NCI-H345 treated with DMSO at 0.1 percent for 48 hours (cell line): Measurements from ENCODE around the gene LCN15.
"Not testable (repeated sequence)": the region's sequence is repeated elsewhere in the genome, so short reads cannot be mapped to it uniquely, and the experiment has no call there.

Experiments
- DNase-seq: peaks from one replicate; lab custom pipeline; 2025; ENCODE audit not compliant: unreplicated experiment; lab: John Stamatoyannopoulos, UW

LCN15 gene

GRCh38 chr9:136794281-136794999 is 30.1 kb upstream of the LCN15 start:
- DNase-seq, result no peak

GRCh38 chr9:136793086-136793946 is 29.0 kb upstream of the LCN15 start:
- DNase-seq, result no peak

- no peak for DNase-seq
These were observed 28.2 kb upstream of the LCN15 start for GRCh38 chr9:136792321-136793085.

GRCh38 chr9:136791516-136792276 is 27.4 kb upstream of the LCN15 start:
- DNase-seq, result peak; percentile 40

- peak; percentile 97 for DNase-seq
These were observed 26.6 kb upstream of the LCN15 start, which contains the start of gene TMEM141 for GRCh38 chr9:136790640-136791515. Gene TMEM141 (plus strand): TSS chr9:136791344. CDS start chr9:136791371, 27 bp downstream.

GRCh38 chr9:136789523-136789937 is 25.2 kb upstream of the LCN15 start:
- DNase-seq, result no peak

GRCh38 chr9:136788644-136789522 is 24.6 kb upstream of the LCN15 start:
- DNase-seq, result not testable (repeated sequence)

GRCh38 chr9:136787690-136788400 is 23.5 kb upstream of the LCN15 start:
- peak; percentile 66 for DNase-seq

- not testable (repeated sequence) for DNase-seq
These were observed 22.7 kb upstream of the LCN15 start for GRCh38 chr9:136786983-136787382.

- no peak for DNase-seq
These were observed 22.1 kb upstream of the LCN15 start for GRCh38 chr9:136786451-136786850.

- DNase-seq, result not testable (repeated sequence)
These were observed 21.4 kb upstream of the LCN15 start for GRCh38 chr9:136785565-136786355.

GRCh38 chr9:136784997-136785361 is 20.7 kb upstream of the LCN15 start:
- no peak for DNase-seq

GRCh38 chr9:136784249-136784996 is 20.1 kb upstream of the LCN15 start:
- DNase-seq, result no peak

GRCh38 chr9:136782452-136782851 is 18.1 kb upstream of the LCN15 start:
- no peak for DNase-seq

GRCh38 chr9:136779808-136780207 is 15.5 kb upstream of the LCN15 start:
- no peak for DNase-seq

GRCh38 chr9:136777359-136777758 is 13.0 kb upstream of the LCN15 start:
- DNase-seq, result no peak

GRCh38 chr9:136776947-136777346 is 12.6 kb upstream of the LCN15 start:
- no peak for DNase-seq
